ENCODE data around the gene ZNF283.

DNA sequence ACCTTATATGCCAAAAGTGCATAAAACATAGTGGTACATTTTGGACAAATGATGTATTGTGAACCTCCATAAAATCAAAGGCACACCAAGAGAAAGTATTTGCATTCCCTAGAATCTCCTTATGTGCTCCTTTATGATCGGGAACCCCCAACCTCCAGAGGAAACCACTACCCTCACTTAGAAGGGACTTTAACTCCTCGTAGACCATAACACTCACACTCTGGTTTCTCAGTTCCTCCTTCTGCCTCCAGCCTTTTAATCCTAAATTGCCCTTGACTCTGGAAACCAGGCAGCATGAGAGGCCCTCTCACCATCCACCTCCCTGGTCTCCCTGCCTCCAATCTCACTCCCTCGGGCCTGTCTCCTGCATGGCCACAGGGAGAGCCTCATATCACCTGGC lies 36.5 kb upstream of the ZNF283 start:
- TF ChIP-seq CTCF (IDR thresholded peaks at IDR 0.05) (no peak), POLR2A (IDR thresholded peaks at IDR 0.05) (no peak)
